B cell (primary cell): ENCODE results near the gene SEMA3E. TPM values are rescaled to one million over a fixed set of nuclear protein-coding genes. Genes with fewer than 3 reads are reported as not detected.

Experiments
- ATAC-seq: fragments of 200-7000 bp; cut with Tn5 transposase; one replicate; pipeline ENCODE4 v1.10.0; 2021; ENCODE audit warnings: low read depth, mild to moderate bottlenecking, moderate number of reproducible peaks, moderate library complexity
- CTCF ChIA-PET: fragments of 350-600 bp; sonication (Branson Sonifier 250); formaldehyde crosslinking; loops from one replicate; lab custom pipeline; 2021; ENCODE audit warnings: antibody characterized with exemption, inconsistent platforms; lab: Charles Lee
- POLR2A ChIA-PET: fragments of 350-600 bp; sonication (Branson Sonifier 250); formaldehyde crosslinking; loops from one replicate; lab custom pipeline; 2021; ENCODE audit warnings: antibody characterized with exemption; lab: Charles Lee
- DNase-seq: peaks from one replicate; pipeline ENCODE4 v3.0.0; 2013
- H2AFZ ChIP-seq: 2 replicates; pipeline ENCODE4 v1.6.1; 2012; ENCODE audit warnings: mild to moderate bottlenecking, low read depth, low read length; ENCODE audit not compliant: insufficient read depth, poor library complexity, severe bottlenecking
- H3K27ac ChIP-seq, 2 donors: 1 replicate in 1 of 2; 2 replicates in 1 of 2; pipeline ENCODE4 v1.5.1; 2012 to 2013; ENCODE audit warnings: low read length in 2 of 2, mild to moderate bottlenecking in 2 of 2, moderate library complexity in 1 of 2
- H3K27me3 ChIP-seq, 4 experiments: fragments of 200-600 bp in 1 of 4; sonication (generic) in 1 of 4; replicated peaks in 1 of 4; 1 replicate in 2 of 4; 2 replicates in 2 of 4; pipeline versions ENCODE4 v1.6.1 to v1.7.0; 2013 to 2016; ENCODE audit warnings: low read length in 3 of 4, mild to moderate bottlenecking in 2 of 4, mixed read lengths in 1 of 4, moderate library complexity in 1 of 4; ENCODE audit not compliant: insufficient read depth in 4 of 4, control insufficient read depth in 3 of 4; ENCODE audit errors: control extremely low read depth in 1 of 4
- H3K36me3 ChIP-seq, 2 experiments: replicated peaks in 1 of 2; 1 replicate in 1 of 2; 2 replicates in 1 of 2; pipeline versions ENCODE4 v1.6.1 to v1.7.1; 2013; ENCODE audit warnings: low read length in 1 of 2; ENCODE audit not compliant: insufficient read depth in 2 of 2, control insufficient read depth in 1 of 2; ENCODE audit errors: control extremely low read depth in 1 of 2, extremely low read depth in 1 of 2
- H3K4me1 ChIP-seq, 2 donors: fragments of 200-600 bp in 1 of 2; sonication (generic) in 1 of 2; 1 replicate in 1 of 2; 2 replicates in 1 of 2; pipeline versions ENCODE4 v1.5.1 to v1.6.1; 2013 to 2017; ENCODE audit warnings: low read length in 2 of 2; ENCODE audit not compliant: control insufficient read depth in 2 of 2, insufficient read depth in 2 of 2
- H3K4me2 ChIP-seq: replicated peaks from 2 replicates; pipeline ENCODE3; 2012; ENCODE audit warnings: mild to moderate bottlenecking, low read depth, low read length; ENCODE audit not compliant: poor library complexity, severe bottlenecking
- H3K4me3 ChIP-seq, 5 experiments: fragments of 200-600 bp in 1 of 5; sonication (generic) in 1 of 5; 1 replicate in 3 of 5; 2 replicates in 2 of 5; pipeline versions ENCODE4 v1.5.1 to v1.7.0; 2011 to 2016; ENCODE audit warnings: low read length in 4 of 5, mild to moderate bottlenecking in 4 of 5, low read depth in 2 of 5, control low read depth in 1 of 5, moderate library complexity in 1 of 5; ENCODE audit not compliant: insufficient read depth in 1 of 5; ENCODE audit errors: control extremely low read depth in 1 of 5, extremely low read depth in 1 of 5
- H3K79me2 ChIP-seq: fragments of 200-600 bp; sonication (generic); one replicate; pipeline ENCODE4 v1.6.0; 2016; ENCODE audit warnings: low read length; ENCODE audit not compliant: control insufficient read depth, insufficient read depth
- H3K9ac ChIP-seq: fragments of 200-600 bp; sonication (generic); 2 replicates; pipeline ENCODE4 v1.6.1; 2017; ENCODE audit warnings: mild to moderate bottlenecking, low read length, moderate library complexity
- H3K9me3 ChIP-seq, 3 donors: one replicate each; pipeline versions ENCODE4 v1.6.1 to v1.7.1; 2013; ENCODE audit warnings: low read length in 2 of 3; ENCODE audit not compliant: control insufficient read depth in 2 of 3, insufficient read depth in 1 of 3; ENCODE audit errors: control extremely low read depth in 1 of 3
- H4K20me1 ChIP-seq: 2 replicates; pipeline ENCODE4 v1.6.0; 2012; ENCODE audit warnings: mild to moderate bottlenecking, low read length; ENCODE audit not compliant: insufficient read depth, control insufficient read depth, poor library complexity, severe bottlenecking
- H3K27ac Mint-ChIP-seq: one replicate; pipeline ENCODE4 v1.8.0; 2021; ENCODE audit warnings: mixed read lengths
- H3K27me3 Mint-ChIP-seq: one replicate; pipeline ENCODE4 v1.8.0; 2021; ENCODE audit warnings: mixed read lengths
- H3K4me1 Mint-ChIP-seq: one replicate; pipeline ENCODE4 v1.8.0; 2021; ENCODE audit warnings: mixed read lengths
- H3K4me3 Mint-ChIP-seq: one replicate; pipeline ENCODE4 v1.8.0; 2021; ENCODE audit warnings: mixed read lengths
- H3K9me3 Mint-ChIP-seq: one replicate; pipeline ENCODE4 v1.8.0; 2022; ENCODE audit warnings: mixed read lengths; ENCODE audit not compliant: insufficient read depth
- EZH2 ChIP-seq: IDR thresholded peaks from 2 replicates; pipeline ENCODE4 v1.6.1; 2012; ENCODE audit warnings: borderline replicate concordance, low read depth, mild to moderate bottlenecking, moderate library complexity, low read length; ENCODE audit not compliant: insufficient read depth, poor library complexity, severe bottlenecking
- WGBS: methylation state at CpG from one replicate; pipeline ENCODE4 v1.1.5; 2013; ENCODE audit warnings: missing lambda C conversion rate; ENCODE audit not compliant: insufficient coverage; 5-methylcytosine and 5-hydroxymethylcytosine counted together
- intact Hi-C: fragments of 100-400 bp; cut with micrococcal nuclease; formaldehyde crosslinking; loops from one replicate; pipeline ENCODE4 v1.10.0; 2022
- polyA plus RNA-seq: library from polyadenylated mRNA; depleted of rRNA; stranded (reverse); fragments of >200 nt; gene quantifications from 2 replicates; pipeline ENCODE4 v1.2.3, GENCODE V29; 2012
- total RNA-seq, 2 donors: library from RNA; stranded (reverse); fragments of 120-200 nt in 1 of 2; gene quantifications; 1 replicate in 1 of 2; 2 replicates in 1 of 2; pipeline versions ENCODE4 v1.2.3 to v1.2.4, GENCODE V29; 2013 to 2022
- TF ChIP-seq, protein P1 (sequence below): fragments of 200-600 bp; IDR thresholded peaks from one replicate; pipeline ENCODE4 v1.8.0; 2022; ENCODE audit warnings: antibody characterized with exemption, mild to moderate bottlenecking

Gene SEMA3E
- total and polyA plus RNA-seq, 2 donors (not counting 1 experiment from before 2014, with no cell fraction given), result not detected

GRCh38 chr7:83388436-83388835 lies 260.5 kb downstream of the SEMA3E start:
- H3K27ac Mint-ChIP-seq, result no peak overlapping the region
- no peaks in the 10 kb centered on the region for H3K4me1 ChIP-seq

DNA sequence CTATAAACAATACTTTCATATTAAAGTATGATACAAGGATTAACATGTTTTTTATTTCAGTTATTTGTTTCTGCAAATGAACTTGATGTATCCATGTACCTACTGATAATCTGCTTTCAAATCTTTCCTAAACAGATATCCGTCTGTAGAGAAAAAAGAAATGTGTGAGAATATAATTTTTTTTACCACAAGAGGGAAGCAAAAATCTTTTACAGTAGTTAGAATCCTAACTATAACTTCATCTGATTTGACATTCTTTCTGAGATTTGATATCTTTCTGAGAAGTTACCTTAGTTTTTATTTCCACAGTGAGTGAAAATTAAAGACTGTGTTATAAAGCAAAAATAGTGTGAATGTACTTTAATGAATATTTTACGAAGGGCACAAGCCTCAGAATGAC lies 282.3 kb downstream of the SEMA3E start:
- H4K20me1 ChIP-seq, result no peaks in the 10 kb centered on the region
- H2AFZ ChIP-seq, result no peak overlapping the region
- DNase-seq (no peak), ATAC-seq (no peak)
- H3K9me3 ChIP-seq, result no peaks in the 10 kb centered on the region
- POLR2A ChIA-PET, result no interaction called here
- no peak overlapping the region for H3K9ac ChIP-seq
- whole genome bisulfite sequencing, result no CpG with 5 or more reads among the region's 2 CpGs
- H3K36me3 ChIP-seq, result no peaks in the 10 kb centered on the region
- no peaks in the 10 kb centered on the region for H3K4me1 ChIP-seq
- H3K4me3 ChIP-seq, result no peak overlapping the region
- H3K4me1 Mint-ChIP-seq, result no peaks in the 10 kb centered on the region
- H3K27ac ChIP-seq, result no peak overlapping the region
- H3K9me3 Mint-ChIP-seq, result no peaks in the 10 kb centered on the region
- H3K4me2 ChIP-seq, result no peak overlapping the region
- no peaks in the 10 kb centered on the region for H3K27me3 ChIP-seq
- H3K4me3 Mint-ChIP-seq, result no peak overlapping the region
- H3K79me2 ChIP-seq, result no peaks in the 10 kb centered on the region
- CTCF ChIA-PET, result no interaction called here
- no peaks in the 10 kb centered on the region for H3K27me3 Mint-ChIP-seq
- TF ChIP-seq EZH2, result no peak
- TF ChIP-seq, protein P1, sequence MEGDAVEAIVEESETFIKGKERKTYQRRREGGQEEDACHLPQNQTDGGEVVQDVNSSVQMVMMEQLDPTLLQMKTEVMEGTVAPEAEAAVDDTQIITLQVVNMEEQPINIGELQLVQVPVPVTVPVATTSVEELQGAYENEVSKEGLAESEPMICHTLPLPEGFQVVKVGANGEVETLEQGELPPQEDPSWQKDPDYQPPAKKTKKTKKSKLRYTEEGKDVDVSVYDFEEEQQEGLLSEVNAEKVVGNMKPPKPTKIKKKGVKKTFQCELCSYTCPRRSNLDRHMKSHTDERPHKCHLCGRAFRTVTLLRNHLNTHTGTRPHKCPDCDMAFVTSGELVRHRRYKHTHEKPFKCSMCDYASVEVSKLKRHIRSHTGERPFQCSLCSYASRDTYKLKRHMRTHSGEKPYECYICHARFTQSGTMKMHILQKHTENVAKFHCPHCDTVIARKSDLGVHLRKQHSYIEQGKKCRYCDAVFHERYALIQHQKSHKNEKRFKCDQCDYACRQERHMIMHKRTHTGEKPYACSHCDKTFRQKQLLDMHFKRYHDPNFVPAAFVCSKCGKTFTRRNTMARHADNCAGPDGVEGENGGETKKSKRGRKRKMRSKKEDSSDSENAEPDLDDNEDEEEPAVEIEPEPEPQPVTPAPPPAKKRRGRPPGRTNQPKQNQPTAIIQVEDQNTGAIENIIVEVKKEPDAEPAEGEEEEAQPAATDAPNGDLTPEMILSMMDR, result no peak
- intact Hi-C loops, result no loop called here
- no peak overlapping the region for H3K27ac Mint-ChIP-seq

More at GRCh38 chr7:83388436-83388835, 260.5 kb downstream of the SEMA3E start:
- Histone ChIP-seq H4K20me1 (no peaks in the 10 kb centered on the region), H3K27me3 (no peaks in the 10 kb centered on the region), H3K9me3 (no peaks in the 10 kb centered on the region), H3K79me2 (no peaks in the 10 kb centered on the region), H3K4me2 (no peak overlapping the region), H3K27ac (no peak overlapping the region), H2AFZ (no peak overlapping the region), H3K9ac (no peak overlapping the region), H3K4me3 (no peak overlapping the region), H3K36me3 (no peaks in the 10 kb centered on the region)
- intact Hi-C loops, result no loop called here
- ATAC-seq (no peak), DNase-seq (no peak)
- Mint-ChIP-seq H3K4me3 (no peak overlapping the region), H3K27me3 (no peaks in the 10 kb centered on the region), H3K9me3 (no peaks in the 10 kb centered on the region), H3K4me1 (no peaks in the 10 kb centered on the region)
- CTCF ChIA-PET, result no interaction called here
- TF ChIP-seq EZH2, result no peak
- TF ChIP-seq, protein P1, result no peak
- POLR2A ChIA-PET, result no interaction called here
